C4-2B (cell line): ENCODE measurements around the gene LRRTM4.

Experiments
- ZFX ChIP-seq: fragments of 450-650 bp; IDR thresholded peaks from 2 replicates; pipeline ENCODE4 v1.6.1; 2017
- TF ChIP-seq, protein P1 (sequence below): fragments of 450-650 bp; conservative IDR thresholded peaks from 2 replicates; pipeline ENCODE4 v1.5.1; 2017; ENCODE audit warnings: mild to moderate bottlenecking

DNA sequence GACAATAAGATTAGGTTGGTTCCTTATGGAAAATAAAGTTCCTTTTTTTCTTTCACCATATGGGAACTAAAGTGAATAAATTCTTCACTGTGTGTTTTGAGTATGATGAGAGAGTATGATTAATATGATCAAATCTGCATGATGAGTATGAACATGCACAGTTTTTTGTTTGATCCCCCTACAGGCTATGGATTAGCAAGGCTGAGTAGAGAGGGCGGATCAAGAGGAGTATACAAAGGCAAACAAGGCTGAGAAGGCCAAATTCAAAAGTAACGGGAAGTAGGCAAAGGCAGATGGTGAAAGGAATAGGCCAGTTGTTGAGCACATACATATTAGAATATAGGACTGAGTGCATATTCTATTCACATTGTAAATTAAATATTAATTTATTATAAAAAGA lies 508.2 kb downstream of the LRRTM4 start:
- TF ChIP-seq, protein P1, sequence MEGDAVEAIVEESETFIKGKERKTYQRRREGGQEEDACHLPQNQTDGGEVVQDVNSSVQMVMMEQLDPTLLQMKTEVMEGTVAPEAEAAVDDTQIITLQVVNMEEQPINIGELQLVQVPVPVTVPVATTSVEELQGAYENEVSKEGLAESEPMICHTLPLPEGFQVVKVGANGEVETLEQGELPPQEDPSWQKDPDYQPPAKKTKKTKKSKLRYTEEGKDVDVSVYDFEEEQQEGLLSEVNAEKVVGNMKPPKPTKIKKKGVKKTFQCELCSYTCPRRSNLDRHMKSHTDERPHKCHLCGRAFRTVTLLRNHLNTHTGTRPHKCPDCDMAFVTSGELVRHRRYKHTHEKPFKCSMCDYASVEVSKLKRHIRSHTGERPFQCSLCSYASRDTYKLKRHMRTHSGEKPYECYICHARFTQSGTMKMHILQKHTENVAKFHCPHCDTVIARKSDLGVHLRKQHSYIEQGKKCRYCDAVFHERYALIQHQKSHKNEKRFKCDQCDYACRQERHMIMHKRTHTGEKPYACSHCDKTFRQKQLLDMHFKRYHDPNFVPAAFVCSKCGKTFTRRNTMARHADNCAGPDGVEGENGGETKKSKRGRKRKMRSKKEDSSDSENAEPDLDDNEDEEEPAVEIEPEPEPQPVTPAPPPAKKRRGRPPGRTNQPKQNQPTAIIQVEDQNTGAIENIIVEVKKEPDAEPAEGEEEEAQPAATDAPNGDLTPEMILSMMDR = peak; percentile 6; the same call in 1 of the 2 replicates
- TF ChIP-seq ZFX = no peak
